Measurements from ENCODE around the gene PTPN4.

PTPN4 gene

GRCh38 chr2:119852214-119852613, 92.5 kb downstream of the PTPN4 start:
- Histone ChIP-seq H3K27ac (no peak overlapping the region), H3K4me3 (no peak overlapping the region)
- TF ChIP-seq CTCF (IDR thresholded peaks at IDR 0.05), result no peak
- DNase-seq (ENCODE audit: low spot score), result no peak

GRCh38 chr2:119853777-119854399, 94.2 kb downstream of the PTPN4 start:
- no peak overlapping the region for H3K4me3 ChIP-seq
- no peak for TF ChIP-seq CTCF (IDR thresholded peaks at IDR 0.05)
- no peak for DNase-seq (ENCODE audit: low spot score)
- H3K27ac ChIP-seq, result no peak overlapping the region

GRCh38 chr2:119856469-119856901, 96.8 kb downstream of the PTPN4 start:
- H3K27ac ChIP-seq, result no peak overlapping the region
- H3K4me3 ChIP-seq, result no peak overlapping the region
- DNase-seq (ENCODE audit: low spot score), result no peak
- no peak for TF ChIP-seq CTCF (IDR thresholded peaks at IDR 0.05)

- H3K4me3 ChIP-seq, result no peak overlapping the region
- no peak for DNase-seq (ENCODE audit: low spot score)
- no peak overlapping the region for H3K27ac ChIP-seq
- no peak for TF ChIP-seq CTCF (IDR thresholded peaks at IDR 0.05)
These were observed 98.0 kb downstream of the PTPN4 start for GRCh38 chr2:119857742-119858141.

- no peak overlapping the region for H3K27ac ChIP-seq
- no peak for TF ChIP-seq CTCF (IDR thresholded peaks at IDR 0.05)
- DNase-seq (ENCODE audit: low spot score), result no peak
- H3K4me3 ChIP-seq, result no peak overlapping the region
These were observed 99.8 kb downstream of the PTPN4 start for GRCh38 chr2:119859528-119859927.

- no peak overlapping the region for H3K4me3 ChIP-seq
- no peak for TF ChIP-seq CTCF (IDR thresholded peaks at IDR 0.05)
- no peak overlapping the region for H3K27ac ChIP-seq
- no peak for DNase-seq (ENCODE audit: low spot score)
These were observed 101.2 kb downstream of the PTPN4 start for GRCh38 chr2:119860924-119861323.

- Histone ChIP-seq H3K4me3 (no peak overlapping the region), H3K27ac (no peak overlapping the region)
- TF ChIP-seq CTCF (IDR thresholded peaks at IDR 0.05), result no peak
- DNase-seq (ENCODE audit: low spot score), result no peak
These were observed 102.6 kb downstream of the PTPN4 start for GRCh38 chr2:119862127-119862889.
